Posterior cingulate gyrus (tissue), 11 donors: Measurements from ENCODE around the gene GRIN3B.
"Not testable (repeated sequence)": the region's sequence is repeated elsewhere in the genome, so short reads cannot be mapped to it uniquely, and the experiment has no call there.

Experiments used
- DNase-seq, 10 donors: peaks; one replicate each; pipeline versions ENCODE4 v3.0.0 to v3.0.0-alpha.2; 2020 to 2021; ENCODE audit warnings: mixed read lengths in 3 of 10
- intact Hi-C: fragments of 100-400 bp; cut with DNase I; formaldehyde crosslinking; loops from one replicate; pipeline ENCODE4 v1.15.1; 2023

Gene GRIN3B, protein sequence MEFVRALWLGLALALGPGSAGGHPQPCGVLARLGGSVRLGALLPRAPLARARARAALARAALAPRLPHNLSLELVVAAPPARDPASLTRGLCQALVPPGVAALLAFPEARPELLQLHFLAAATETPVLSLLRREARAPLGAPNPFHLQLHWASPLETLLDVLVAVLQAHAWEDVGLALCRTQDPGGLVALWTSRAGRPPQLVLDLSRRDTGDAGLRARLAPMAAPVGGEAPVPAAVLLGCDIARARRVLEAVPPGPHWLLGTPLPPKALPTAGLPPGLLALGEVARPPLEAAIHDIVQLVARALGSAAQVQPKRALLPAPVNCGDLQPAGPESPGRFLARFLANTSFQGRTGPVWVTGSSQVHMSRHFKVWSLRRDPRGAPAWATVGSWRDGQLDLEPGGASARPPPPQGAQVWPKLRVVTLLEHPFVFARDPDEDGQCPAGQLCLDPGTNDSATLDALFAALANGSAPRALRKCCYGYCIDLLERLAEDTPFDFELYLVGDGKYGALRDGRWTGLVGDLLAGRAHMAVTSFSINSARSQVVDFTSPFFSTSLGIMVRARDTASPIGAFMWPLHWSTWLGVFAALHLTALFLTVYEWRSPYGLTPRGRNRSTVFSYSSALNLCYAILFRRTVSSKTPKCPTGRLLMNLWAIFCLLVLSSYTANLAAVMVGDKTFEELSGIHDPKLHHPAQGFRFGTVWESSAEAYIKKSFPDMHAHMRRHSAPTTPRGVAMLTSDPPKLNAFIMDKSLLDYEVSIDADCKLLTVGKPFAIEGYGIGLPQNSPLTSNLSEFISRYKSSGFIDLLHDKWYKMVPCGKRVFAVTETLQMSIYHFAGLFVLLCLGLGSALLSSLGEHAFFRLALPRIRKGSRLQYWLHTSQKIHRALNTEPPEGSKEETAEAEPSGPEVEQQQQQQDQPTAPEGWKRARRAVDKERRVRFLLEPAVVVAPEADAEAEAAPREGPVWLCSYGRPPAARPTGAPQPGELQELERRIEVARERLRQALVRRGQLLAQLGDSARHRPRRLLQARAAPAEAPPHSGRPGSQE

GRCh38 chr19:1000095-1000494, at the start of gene GRIN3B:
Gene GRIN3B, plus strand, starts transcription at chr19:1000419. Its CDS starts 19 bp downstream, at chr19:1000438.
- intact Hi-C loops, result no loop called here
- peak in 1 of 10 donors; percentile 7 for DNase-seq

- DNase-seq, result no peak
- intact Hi-C loops, result no loop called here
Measured at GRCh38 chr19:952049-952679, 48.1 kb upstream of the GRIN3B start.

GRCh38 chr19:952680-953444, 47.4 kb upstream of the GRIN3B start:
- no peak for DNase-seq
- intact Hi-C loops, result no loop called here

GRCh38 chr19:953445-954271, 46.6 kb upstream of the GRIN3B start:
- no peak for DNase-seq

DNA sequence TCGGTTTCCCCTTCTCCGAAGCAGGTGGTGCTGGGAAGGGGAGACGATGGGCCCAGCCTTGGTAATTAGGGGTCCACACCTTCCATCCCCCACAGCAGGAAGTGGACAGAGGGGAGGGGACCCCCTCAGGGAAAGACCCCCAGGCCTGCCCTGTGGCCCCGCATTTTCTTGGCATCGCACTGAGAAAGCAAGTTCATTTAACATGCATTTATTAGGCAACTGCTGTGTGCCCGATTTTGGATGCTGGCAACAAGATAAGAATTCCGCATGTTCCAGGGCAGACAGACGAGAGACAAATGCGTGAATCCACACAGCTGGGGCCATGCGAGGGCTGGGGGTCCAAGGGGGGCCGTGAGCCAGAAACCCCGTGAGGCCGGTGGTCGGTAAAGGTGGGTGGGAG, 45.9 kb upstream of the GRIN3B start:
- no peak for DNase-seq
- intact Hi-C loops, result no loop called here

More at GRCh38 chr19:953445-954271, 46.6 kb upstream of the GRIN3B start:
- intact Hi-C loops, result no loop called here

- intact Hi-C loops, result no loop called here
- no peak for DNase-seq
Measured at GRCh38 chr19:954672-955494, 45.3 kb upstream of the GRIN3B start.

DNA sequence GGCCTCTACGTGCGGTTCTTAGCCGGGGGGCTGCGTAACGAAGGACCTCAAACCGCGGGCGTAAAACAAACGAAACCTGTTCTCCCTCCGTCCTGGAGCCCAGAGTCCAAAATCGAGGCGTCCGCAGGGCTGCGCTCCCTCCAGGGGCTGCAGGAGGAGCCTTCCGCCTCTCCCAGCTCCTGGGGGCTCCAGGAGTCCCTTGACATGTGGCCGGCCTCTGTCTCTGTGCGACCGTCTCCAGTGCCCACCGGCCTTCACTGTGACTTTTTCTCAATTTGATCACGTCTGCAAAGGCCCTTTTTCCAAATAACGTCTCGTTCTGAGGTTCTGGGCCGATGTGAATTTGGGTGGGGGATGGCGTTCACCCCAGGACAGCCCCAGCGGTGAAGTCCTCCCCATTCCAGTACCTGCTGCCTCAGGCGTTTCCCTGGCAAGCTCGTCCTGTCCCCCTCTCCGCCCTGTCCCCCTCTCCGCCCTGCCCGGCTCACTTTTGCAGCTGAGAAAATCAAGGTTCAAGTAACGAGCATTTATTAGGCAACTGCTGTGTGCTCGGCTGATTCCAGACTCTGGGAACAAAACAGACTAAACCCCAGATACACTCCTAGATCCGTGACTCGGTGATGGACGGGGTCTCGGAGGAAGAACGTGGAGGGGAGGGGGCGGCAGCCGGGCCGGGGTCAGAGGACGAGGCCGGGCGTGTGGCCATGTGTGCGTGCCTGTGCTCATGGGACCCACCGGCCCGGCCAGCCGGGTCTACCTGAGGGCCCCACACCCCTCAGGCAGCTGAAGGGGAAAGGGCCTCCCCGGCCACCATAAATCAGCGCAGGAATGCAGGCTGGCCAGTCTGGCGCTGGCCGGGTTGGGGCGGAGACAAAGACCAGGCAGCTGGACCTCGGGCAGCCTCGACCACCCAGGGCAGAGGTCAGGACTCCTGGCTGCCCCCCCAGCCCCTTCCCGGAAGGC, 44.1 kb upstream of the GRIN3B start:
- intact Hi-C loops, result no loop called here
- DNase-seq, result no peak

- no peak for DNase-seq
- intact Hi-C loops, result no loop called here
Measured at GRCh38 chr19:956766-957440, 43.3 kb upstream of the GRIN3B start.

GRCh38 chr19:957578-957977, 42.6 kb upstream of the GRIN3B start:
- intact Hi-C loops, result not testable (repeated sequence)

GRCh38 chr19:958967-959855, 41.0 kb upstream of the GRIN3B start:
- intact Hi-C loops, result no loop called here
- peak in 8 of 10 donors; percentile 33 to 94 (median 60) for DNase-seq

More at GRCh38 chr19:957578-957977, 42.6 kb upstream of the GRIN3B start:
- DNase-seq, result not testable (repeated sequence)

DNA sequence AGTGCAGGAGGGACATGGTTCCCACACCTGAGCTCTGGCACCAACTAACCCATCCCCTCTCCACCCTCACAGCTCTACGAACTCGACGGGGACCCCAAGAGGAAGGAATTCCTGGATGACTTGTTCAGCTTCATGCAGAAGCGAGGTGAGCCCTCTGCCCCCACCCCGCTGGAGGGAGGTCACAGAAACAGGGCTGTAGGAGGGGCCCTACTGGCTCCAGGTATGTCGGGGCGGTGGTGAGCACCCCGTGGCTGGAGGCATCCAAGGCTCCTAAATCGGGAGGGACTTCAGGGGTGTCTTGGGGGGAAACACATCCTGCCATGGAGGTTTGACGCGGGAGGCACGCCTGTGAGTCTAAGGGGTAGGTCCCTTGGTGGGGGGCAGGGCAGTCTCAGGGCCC, 40.2 kb upstream of the GRIN3B start:
- DNase-seq, result no peak
- intact Hi-C loops, result no loop called here

DNA sequence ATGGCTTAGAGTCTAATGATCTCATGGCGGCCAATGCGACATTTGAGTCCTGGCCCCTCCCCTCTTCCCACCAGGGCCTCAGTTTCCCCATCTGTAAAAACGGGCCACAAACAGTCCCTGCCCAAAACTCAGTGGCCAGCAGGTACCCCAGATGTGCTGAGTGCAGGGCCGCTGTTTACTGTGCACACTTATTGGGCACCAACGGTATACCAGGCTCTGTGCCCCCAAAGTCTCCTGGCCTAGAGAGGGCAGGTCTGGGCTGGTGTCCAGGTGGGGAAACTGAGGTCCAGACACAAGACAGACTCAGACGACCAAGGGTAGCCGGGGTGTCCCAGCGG, 39.6 kb upstream of the GRIN3B start:
- DNase-seq, result no peak
- intact Hi-C loops, result no loop called here

- intact Hi-C loops, result no loop called here
- DNase-seq, result no peak
Measured at GRCh38 chr19:961866-962620, 38.2 kb upstream of the GRIN3B start.

DNA sequence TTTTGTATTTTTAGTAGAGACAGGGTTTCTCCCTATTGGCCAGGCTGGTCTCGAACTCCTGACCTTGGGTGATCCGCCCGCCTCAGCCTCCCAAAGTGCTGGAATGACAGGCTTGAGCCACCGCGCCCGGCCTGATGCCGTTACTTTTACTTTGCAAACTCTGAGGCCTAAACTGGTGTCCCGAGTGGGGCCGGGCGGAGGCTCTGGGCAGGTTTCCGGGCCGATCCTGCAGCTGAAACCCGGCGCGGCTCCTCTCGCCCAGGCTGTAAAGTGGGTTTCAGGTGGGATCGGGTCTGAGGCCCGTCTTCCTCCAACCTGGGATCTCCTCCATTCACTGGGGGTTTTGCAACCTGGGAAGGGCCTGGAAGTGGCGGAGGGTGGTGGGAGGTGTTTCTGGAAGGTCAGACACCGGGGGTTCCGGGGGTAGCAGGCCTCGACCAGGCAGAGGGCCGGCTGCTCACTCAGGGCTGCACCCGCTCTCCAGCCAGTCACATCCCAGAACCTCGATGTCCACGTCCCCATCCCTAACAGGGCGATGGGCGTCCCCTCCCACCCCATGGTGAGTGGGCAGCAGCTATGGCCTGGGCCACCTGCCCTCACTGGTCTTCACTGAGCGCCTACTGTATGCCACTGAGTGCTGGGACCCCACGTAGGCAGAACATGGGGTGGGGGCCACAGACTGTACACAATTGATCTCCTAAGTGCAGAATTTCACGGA, 37.4 kb upstream of the GRIN3B start:
- DNase-seq, result peak in 1 of 10 donors; percentile 64
- intact Hi-C loops, result no loop called here
